ENCODE measurements around the gene HOXA7.

DNA sequence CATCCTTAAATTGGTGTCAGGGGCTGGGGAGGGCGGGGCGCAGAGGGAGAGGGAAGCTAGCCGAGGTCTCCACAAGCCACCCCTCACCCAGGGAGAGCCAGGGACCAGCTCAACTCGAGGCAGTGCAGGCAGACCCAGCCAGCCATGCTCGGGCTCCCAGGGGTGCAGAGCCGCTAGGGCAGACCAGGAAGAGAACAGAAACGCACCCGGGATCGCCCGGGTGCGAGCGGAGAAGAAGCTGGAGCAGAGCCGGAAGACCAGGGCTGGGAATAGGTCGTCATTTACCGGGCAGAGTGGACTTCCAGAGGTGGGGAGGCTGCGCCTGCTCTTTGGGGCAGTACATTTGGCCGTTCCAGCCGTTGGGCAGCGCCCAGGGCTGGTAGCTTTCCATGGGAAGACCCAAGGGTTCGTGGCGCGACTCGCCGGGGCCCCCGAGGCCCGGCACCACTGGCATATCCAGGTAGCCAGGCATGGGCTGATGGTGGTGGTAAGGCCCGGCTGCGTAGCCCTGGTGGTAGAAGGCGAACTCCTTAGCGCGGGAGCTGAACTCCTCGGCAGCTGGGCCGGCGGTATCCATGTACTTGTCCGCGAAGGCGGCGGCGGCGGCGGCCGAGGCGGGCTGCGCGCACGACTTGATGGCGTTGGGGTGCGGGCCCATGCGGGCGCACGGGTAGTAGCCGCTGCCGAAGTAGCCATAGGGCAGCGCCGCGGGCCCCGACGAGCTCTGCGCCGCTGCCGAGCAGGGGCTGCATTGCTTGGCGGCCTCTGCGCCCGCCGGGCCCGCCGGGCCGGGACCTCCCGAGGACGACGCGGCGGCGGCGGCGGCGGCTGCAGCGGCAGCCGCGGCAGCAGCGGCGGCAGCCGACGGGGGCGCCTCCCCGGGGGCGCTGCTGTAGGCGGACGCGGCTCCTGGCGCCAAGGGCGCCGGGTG lies 42.7 kb upstream of the HOXA7 start:
- TF ChIP-seq POLR2A (IDR thresholded peaks at IDR 0.05; ENCODE audit: low read depth, low read length) (no peak), POLR2AphosphoS5 (IDR thresholded peaks at IDR 0.05; ENCODE audit: low read depth, low read length) (no peak), TAF1 (IDR thresholded peaks at IDR 0.05; ENCODE audit: low read depth, low read length) (no peak), SPI1 (IDR thresholded peaks at IDR 0.05; ENCODE audit: low read depth, low read length) (no peak), PAX5 (IDR thresholded peaks at IDR 0.05; ENCODE audit: insufficient read depth, low read length, severe bottlenecking) (no peak)
